ENCODE results near the gene TNFAIP3. TPM values are rescaled to one million over a fixed set of nuclear protein-coding genes. Genes with fewer than 3 reads are reported as not detected.
A peak's percentile ranks its signal among the peaks of the same experiment; 100 is the strongest.

TNFAIP3 gene
- polyA plus RNA-seq, 1 donor from 2014 or later: 40.7 TPM

DNA sequence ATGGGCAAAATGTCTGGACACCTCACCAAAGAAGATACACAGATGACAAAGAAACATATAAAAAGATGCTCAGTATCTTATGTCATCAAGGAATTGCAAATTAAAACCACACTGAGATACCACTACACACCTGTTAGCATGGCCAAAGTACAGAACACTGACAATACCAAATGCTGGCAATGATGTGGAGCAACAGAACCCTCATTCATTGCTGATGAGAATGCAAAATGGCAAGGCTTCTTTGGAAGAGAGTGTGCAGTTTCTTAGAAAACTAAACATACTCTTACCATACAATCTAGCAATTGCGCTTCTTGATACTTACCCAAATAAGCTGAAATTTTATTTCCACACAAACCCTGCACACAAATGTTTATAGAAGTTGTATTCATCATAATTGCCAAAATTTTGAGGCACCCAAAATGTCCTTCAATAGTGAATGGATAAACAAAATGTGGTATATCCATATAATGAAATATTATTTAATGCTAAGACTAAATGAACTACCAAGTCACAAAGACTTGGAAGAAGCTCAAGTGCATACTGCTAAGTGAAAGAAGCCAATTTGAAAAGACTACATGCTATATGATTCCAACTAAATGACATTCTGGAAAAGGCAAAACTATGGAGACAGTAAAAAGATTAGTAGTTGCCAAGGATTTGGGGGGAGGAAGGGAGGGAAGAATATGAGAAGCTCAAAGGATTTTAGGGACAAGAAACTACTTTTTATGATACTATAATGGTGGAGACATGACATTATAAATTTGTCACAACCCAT lies 50.7 kb downstream of the TNFAIP3 start:
- peaks cover 5% of the 10 kb centered on the region for H3K36me3 Mint-ChIP-seq
- no peaks in the 10 kb centered on the region for H3K27me3 Mint-ChIP-seq
- no peak overlapping the region for H3K4me3 Mint-ChIP-seq
- H3K4me1 Mint-ChIP-seq: peaks cover 24 to 29% (median 27%) of the 10 kb centered on the region in 3 donors
- no peak overlapping the region for H3K27ac Mint-ChIP-seq
- H3K9me3 Mint-ChIP-seq: peaks cover 5 to 7% (median 6%) of the 10 kb centered on the region in 3 donors

DNA sequence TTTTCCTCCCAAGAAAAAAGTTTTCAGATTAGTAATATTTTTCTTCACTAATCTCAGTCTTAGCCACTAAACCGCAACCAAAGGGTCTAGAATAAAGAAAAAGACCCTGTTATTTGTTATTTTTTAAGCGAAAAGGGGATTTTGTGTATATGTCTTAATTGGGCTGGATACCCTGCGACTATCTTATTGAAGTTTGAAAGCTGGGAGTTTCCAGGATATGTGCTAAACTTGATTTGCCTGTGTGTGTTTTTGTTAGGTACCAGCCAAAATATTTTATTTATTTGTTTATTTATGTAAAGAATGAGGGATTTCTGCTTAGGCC lies 52.4 kb downstream of the TNFAIP3 start:
- H3K36me3 Mint-ChIP-seq: no peaks in the 10 kb centered on the region
- H3K27ac Mint-ChIP-seq: no peak overlapping the region
- peaks cover 0 to under 1% (median under 1%) of the 10 kb centered on the region in 3 donors for H3K9me3 Mint-ChIP-seq
- H3K27me3 Mint-ChIP-seq: no peaks in the 10 kb centered on the region
- H3K4me1 Mint-ChIP-seq: peaks cover 23 to 29% (median 26%) of the 10 kb centered on the region in 3 donors
- no peak overlapping the region for H3K4me3 Mint-ChIP-seq

DNA sequence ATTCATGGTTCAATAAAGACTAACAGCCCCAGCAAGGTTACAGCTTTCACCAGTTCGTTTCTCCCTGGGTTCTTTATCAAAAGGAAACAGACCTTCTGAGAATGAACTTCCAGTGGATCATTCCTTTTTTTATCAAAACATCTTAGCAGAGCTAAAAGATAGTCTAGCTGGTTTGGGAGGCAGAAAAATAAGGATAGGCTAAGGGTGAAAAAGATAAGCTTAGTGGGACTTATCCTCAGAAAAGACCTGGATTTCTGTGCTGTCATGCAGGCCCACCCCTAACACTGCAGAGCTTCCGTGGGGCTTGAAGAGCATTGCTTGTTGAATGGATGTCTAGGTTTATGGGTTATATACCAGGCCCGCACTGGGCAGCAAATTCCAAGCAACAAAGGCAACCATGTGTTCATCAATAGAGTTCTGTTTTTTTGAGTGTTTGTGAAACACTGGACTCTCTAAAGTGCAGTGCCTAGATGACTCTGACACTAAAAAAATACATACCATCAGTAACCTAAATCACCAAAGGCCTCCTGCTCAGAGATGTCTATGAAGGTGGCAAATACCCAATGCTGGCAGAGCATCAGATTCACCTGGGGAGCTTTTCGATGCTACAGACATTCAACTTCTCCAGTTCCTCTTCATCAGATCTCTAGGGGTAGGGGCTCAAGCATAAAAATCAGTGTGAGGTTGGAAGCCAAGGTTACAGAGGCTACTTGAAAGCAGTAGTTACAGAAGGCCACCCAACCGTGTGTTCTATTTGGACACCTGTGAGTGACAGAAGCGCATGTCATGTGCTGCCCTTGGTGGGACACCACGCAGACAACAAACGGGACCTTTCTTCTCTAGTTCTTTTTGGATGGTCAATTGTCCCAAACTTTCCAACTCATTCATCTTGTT lies 53.0 kb downstream of the TNFAIP3 start:
- H3K27ac Mint-ChIP-seq: peak overlapping the region in 1 of 3 donors; percentile 8
- H3K4me1 Mint-ChIP-seq: peaks cover 21 to 28% (median 22%) of the 10 kb centered on the region in 3 donors
- H3K9me3 Mint-ChIP-seq: no peaks in the 10 kb centered on the region
- peak overlapping the region in 2 of 4 donors; percentile 19 to 24 for H3K4me3 Mint-ChIP-seq
- no peaks in the 10 kb centered on the region for H3K27me3 Mint-ChIP-seq
- no peaks in the 10 kb centered on the region for H3K36me3 Mint-ChIP-seq

DNA sequence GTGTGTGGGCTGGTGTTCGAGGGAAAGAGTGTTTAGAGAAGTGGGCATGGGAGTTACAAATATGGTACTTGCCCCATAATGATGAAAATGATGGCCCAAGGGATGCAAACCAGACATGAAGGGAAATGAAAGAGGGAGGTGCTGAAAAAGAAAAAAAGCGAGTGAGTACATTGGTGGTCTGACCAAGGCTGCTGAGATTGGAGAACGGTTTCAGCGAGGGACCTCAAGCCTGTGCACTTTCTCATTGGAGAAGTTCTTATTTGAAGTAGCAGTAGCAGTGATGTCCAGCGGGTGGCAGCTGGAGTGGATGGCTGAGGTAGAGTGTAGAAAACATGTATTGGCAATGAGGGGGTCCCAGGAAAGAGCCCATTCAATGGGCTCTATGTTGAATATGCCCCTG lies 54.8 kb downstream of the TNFAIP3 start:
- Mint-ChIP-seq H3K36me3 (no peaks in the 10 kb centered on the region), H3K4me3 (no peak overlapping the region), H3K9me3 (no peaks in the 10 kb centered on the region), H3K27ac (peak overlapping the region in 1 of 3 donors; percentile 3), H3K27me3 (no peaks in the 10 kb centered on the region), H3K4me1 (peaks cover 31 to 33% (median 33%) of the 10 kb centered on the region in 3 donors)

DNA sequence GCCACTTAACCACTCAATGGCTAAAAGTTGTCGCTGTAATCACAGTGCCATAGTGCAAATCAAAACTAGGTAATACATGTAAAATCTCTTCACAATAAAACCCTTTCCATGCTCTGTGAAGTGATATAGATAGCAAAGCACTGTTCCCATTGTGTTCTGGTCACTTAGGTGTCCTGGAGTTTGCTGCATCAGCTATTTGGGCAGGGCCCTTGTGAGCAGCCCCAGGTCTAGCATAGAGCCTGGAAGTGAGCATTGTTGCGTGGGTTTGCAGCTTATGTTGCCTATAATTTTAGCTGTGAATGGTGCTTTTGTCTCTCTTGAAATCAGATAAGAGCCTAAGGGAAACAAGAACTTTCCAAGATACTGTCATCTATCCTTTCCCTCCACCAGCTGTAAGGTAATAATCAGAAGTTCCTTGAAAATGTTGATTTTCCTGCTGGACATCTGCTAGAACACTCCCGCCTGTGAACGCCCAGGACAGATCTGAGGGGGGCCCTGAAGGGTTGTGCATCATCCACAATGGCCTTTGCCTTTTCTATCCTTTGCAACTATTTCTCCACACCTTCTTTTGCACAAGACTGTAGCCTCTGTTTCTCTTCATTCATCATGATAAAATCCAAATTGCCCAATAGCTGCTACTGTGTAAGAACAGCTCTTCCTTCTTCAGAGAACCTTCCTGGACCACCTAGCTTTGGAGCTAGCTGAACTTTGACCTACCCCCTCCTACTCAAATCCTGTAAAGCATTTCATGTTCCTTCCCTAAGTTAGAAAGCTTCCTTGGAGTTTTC lies 57.0 kb downstream of the TNFAIP3 start:
- peak overlapping the region in 1 of 3 donors; percentile 16 for H3K27ac Mint-ChIP-seq
- H3K27me3 Mint-ChIP-seq: no peaks in the 10 kb centered on the region
- H3K9me3 Mint-ChIP-seq: no peaks in the 10 kb centered on the region
- H3K4me3 Mint-ChIP-seq: no peak overlapping the region
- peaks cover 46 to 55% (median 51%) of the 10 kb centered on the region in 3 donors for H3K4me1 Mint-ChIP-seq
- no peaks in the 10 kb centered on the region for H3K36me3 Mint-ChIP-seq

DNA sequence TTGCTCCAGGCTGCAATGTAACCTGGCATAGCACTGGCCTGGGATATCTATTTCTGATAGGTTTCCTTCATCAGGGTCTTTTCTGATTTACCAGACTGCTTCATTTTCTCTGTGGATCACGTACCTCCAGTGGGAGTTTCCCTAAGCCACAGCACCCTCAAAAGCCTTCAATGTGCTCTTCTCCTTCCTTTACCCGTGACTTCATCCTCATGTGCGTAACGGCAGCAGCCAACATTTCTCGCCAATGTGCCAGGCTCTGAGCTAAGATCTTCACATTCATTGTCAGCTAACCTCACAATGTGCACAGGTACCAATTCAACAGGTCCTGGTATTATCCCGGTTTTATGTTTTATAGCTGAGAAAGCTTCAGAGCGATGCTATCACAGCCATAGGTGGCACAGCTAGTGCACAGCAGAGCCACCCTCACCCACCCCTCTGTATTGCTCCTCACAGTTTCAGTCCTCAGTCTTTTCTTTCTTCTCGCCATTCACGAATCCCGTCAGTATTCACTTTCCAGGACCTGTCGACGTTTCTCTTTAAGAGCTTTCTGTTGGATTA lies 58.2 kb downstream of the TNFAIP3 start:
- Mint-ChIP-seq H3K27me3 (no peaks in the 10 kb centered on the region), H3K36me3 (no peaks in the 10 kb centered on the region), H3K27ac (no peak overlapping the region), H3K4me3 (no peak overlapping the region), H3K4me1 (peaks cover 41 to 51% (median 48%) of the 10 kb centered on the region in 3 donors), H3K9me3 (no peaks in the 10 kb centered on the region)

DNA sequence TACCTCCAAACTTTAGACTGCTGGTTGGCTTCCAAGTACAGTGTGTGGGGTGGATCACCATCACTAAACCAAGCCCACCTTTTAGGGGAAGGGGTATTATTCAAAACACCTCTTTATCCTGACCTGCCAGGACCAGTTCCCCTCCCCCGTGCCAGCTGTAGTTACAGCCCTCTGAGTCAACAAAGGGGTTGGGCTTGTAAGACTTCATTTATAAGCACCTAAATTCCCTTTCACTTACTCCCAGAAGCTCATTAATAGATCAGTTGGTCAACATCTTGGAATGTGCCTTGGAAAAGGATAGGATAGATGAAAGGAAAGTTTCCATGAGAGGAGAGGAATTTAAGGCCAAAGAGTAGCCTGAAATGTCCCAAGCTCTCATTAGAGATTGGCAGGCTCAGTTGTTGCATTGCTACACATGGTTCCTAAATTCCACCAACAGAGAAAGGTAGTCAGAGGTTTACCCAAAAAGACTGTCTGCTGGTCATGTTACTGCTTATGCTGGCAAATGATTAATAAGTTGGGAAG lies 59.2 kb downstream of the TNFAIP3 start:
- H3K4me3 Mint-ChIP-seq: no peak overlapping the region
- H3K9me3 Mint-ChIP-seq: no peaks in the 10 kb centered on the region
- H3K4me1 Mint-ChIP-seq: peaks cover 36 to 47% (median 46%) of the 10 kb centered on the region in 3 donors
- H3K36me3 Mint-ChIP-seq: no peaks in the 10 kb centered on the region
- H3K27me3 Mint-ChIP-seq: no peaks in the 10 kb centered on the region
- H3K27ac Mint-ChIP-seq: peak overlapping the region in 1 of 3 donors; percentile 74

DNA sequence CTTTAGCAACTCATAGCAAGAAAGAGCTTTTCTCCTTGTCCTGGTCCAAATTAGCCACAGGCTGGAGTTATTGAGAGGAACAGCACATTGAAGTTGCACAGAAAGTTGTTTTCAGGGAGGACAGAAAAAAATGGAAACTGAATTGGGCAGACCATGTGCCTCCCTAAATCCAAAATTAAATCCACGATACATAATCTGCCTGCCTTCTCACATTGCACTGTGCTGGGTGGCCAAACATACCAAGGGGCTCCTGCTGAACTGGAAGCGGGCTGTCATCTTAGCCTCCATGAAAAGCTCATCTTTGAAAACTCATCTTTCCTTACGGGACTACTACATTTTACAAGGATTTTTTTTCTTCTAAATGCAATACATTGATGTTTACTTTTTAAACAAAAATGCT lies 59.9 kb downstream of the TNFAIP3 start:
- peaks cover 33 to 47% (median 42%) of the 10 kb centered on the region in 3 donors for H3K4me1 Mint-ChIP-seq

DNA sequence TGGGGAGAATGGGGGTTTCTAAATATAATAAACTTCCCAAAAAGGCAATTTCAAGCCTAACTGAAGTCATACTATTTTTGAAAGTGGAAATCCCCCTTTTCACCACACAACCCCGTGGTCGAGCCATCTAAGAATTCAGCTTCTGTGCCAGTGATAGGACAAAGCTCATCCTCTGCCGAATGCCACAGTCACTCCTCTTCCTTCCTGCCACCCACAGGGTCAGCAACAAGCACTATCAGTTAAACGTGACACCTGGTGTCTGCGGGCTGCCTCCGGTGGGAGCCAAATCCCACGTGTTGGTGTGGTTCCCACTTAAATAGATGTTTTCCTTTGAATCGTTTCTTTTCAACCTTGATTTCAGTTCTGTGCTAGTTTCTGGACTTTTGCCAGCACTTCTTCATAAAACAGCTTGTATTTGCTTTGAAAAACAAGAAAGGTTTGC lies 60.7 kb downstream of the TNFAIP3 start:
- peaks cover 30 to 49% (median 42%) of the 10 kb centered on the region in 3 donors for H3K4me1 Mint-ChIP-seq
- peak overlapping the region; percentile 21 to 86 (median 63) for H3K4me3 Mint-ChIP-seq
- H3K9me3 Mint-ChIP-seq: no peaks in the 10 kb centered on the region
- no peaks in the 10 kb centered on the region for H3K36me3 Mint-ChIP-seq
- H3K27ac Mint-ChIP-seq: peak overlapping the region; percentile 74 to 97 (median 94)
- no peaks in the 10 kb centered on the region for H3K27me3 Mint-ChIP-seq

More for the DNA sequence above, 59.9 kb downstream of the TNFAIP3 start:
- Mint-ChIP-seq H3K27me3 (no peaks in the 10 kb centered on the region), H3K9me3 (no peaks in the 10 kb centered on the region), H3K4me3 (peak overlapping the region in 1 of 4 donors; percentile 19), H3K36me3 (no peaks in the 10 kb centered on the region), H3K27ac (peak overlapping the region; percentile 74 to 97 (median 94))

DNA sequence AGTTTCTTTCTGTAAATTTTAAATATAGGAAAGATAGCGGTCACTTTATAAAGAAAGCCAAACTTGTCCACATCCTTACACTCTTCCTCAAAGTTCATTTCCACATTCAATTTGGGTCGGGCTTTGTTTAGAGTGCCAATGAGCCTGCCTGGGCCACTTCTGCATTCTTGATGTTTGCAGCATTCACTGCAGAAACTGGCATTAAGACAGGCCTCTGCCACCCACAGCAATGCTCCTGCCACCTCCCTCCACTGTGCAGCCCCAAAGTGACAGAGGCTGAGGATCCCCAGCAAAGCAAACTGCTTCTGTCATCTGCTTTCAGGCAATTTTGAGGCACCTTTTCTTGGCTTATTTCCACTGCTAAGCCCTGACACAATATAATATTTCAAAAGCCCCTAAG lies 61.2 kb downstream of the TNFAIP3 start:
- Mint-ChIP-seq H3K4me3 (peak overlapping the region; percentile 21 to 86 (median 63)), H3K27me3 (no peaks in the 10 kb centered on the region), H3K9me3 (no peaks in the 10 kb centered on the region), H3K27ac (peak overlapping the region; percentile 74 to 97 (median 94)), H3K36me3 (no peaks in the 10 kb centered on the region), H3K4me1 (peaks cover 30 to 46% (median 42%) of the 10 kb centered on the region in 3 donors)

DNA sequence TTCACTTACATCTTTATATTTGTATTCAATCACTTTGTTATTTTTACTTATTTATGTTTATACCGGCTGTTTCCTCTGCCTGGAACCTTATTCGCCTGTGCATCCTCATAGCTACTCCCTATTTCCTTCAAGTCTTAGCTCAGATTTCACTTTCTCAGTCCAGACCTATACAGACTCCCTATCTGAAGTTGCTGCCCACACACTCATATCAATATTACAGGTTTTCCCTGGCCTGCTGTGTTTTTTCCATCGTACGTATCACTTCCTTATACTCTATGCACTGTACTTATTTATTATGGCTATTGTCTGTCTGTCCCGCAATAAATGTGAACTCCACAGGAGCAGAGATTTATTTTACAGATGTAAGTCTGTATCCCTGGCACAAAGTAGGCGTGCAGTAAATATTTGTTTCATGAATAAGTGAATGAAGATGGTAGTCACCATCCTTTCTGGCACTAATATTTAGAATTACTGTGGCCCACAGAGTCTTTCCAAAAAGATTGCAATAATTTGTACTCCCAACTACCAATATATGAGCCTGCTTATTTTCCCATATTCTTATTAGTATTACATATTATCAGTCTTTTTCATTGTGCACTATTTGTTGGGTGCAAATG lies 64.9 kb downstream of the TNFAIP3 start:
- H3K36me3 Mint-ChIP-seq: no peaks in the 10 kb centered on the region
- H3K27ac Mint-ChIP-seq: no peak overlapping the region
- H3K9me3 Mint-ChIP-seq: peaks cover 0 to 4% (median 0%) of the 10 kb centered on the region in 3 donors
- H3K27me3 Mint-ChIP-seq: no peaks in the 10 kb centered on the region
- peaks cover 19 to 31% (median 28%) of the 10 kb centered on the region in 3 donors for H3K4me1 Mint-ChIP-seq
- no peak overlapping the region for H3K4me3 Mint-ChIP-seq

Measured in IgD-negative memory B cell (primary cell).